PFSK-1 (cell line): ENCODE results near the gene OSER1.

ENCODE experiments used
- POLR2AphosphoS5 ChIP-seq: IDR thresholded peaks from 2 replicates; pipeline ENCODE4 v1.6.1; 2012; ENCODE audit warnings: low read depth, mild to moderate bottlenecking, control low read depth, low read length, moderate library complexity
- TAF1 ChIP-seq: IDR thresholded peaks from 2 replicates; pipeline ENCODE4 v1.6.1; 2012; ENCODE audit warnings: low read length, control low read depth, borderline replicate concordance; ENCODE audit not compliant: insufficient read depth

DNA sequence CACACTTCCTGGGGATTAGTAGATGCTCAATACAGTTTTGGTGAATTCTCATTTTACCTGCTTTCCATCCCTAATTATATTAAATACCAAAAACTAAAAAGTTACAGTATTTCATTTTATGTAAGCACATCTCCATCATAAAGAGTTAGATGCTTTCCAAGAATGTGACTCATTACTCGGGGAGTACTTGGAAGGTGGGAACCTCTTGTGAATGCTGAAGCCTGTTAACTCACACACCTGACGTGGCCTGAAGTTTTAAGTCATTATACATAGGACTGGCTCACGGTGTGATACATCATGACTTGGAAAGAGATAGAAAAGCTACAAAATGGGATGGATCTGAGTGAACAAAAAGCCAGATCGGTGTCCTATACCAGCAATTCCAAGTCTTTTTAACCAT, 2.2 kb upstream of the OSER1 start:
- TF ChIP-seq TAF1 (no peak), POLR2AphosphoS5 (no peak)
